Stimulated activated CD4-positive, alpha-beta T cell treated with anti-CD3 and anti-CD28 coated beads, Interleukin-15, amount 100 ng/mL, for 48 hours (primary cell): ENCODE results near the gene SLC27A2.

Experiments
- DNase-seq, 2 donors: peaks; one replicate each; pipeline ENCODE4 v3.0.0-alpha.2; 2020; ENCODE audit warnings: low read depth in 2 of 2

The SLC27A2 gene

GRCh38 chr15:50275091-50275490 lies 93.1 kb downstream of the SLC27A2 start:
- no peak for DNase-seq

- DNase-seq = no peak
Measured at GRCh38 chr15:50275908-50276307, 93.9 kb downstream of the SLC27A2 start.

- DNase-seq = no peak
Measured at GRCh38 chr15:50277370-50277769, 95.4 kb downstream of the SLC27A2 start.

GRCh38 chr15:50278496-50278895 lies 96.5 kb downstream of the SLC27A2 start:
- DNase-seq = no peak

GRCh38 chr15:50280271-50280670 lies 98.3 kb downstream of the SLC27A2 start:
- DNase-seq = no peak

GRCh38 chr15:50281427-50281826 lies 99.4 kb downstream of the SLC27A2 start:
- DNase-seq = no peak
